Hair follicular keratinocyte (primary cell): ENCODE results near the gene SLBP. TPM values are rescaled to one million over a fixed set of nuclear protein-coding genes. Genes with fewer than 3 reads are reported as not detected.

Experiments
- total RNA-seq: library from RNA; depleted of rRNA; stranded (reverse); fragments of >200 nt; gene quantifications from 2 replicates; pipeline ENCODE4 v1.2.3, GENCODE V29; 2015

Gene SLBP
- 77.2 and 80.0 TPM in 2 replicates for total RNA-seq

GRCh38 chr4:1712216-1713002, at the start of gene SLBP:
Gene SLBP, minus strand, starts transcription at chr4:1712319. Its CDS starts 131 bp downstream, at chr4:1712188.

GRCh38 chr4:1721003-1721665, 9.0 kb upstream of the SLBP start, which contains the start of the genes TACC3 and TMEM129:
Gene TACC3, plus strand, starts transcription at chr4:1721521. Its CDS starts 1,901 bp downstream, at chr4:1723422.
Gene TMEM129, minus strand, starts transcription at chr4:1721323. Its CDS starts 486 bp downstream, at chr4:1720837.

GRCh38 chr4:1683736-1684505, 28.2 kb downstream of the SLBP start, which contains the start of gene FAM53A:
Gene FAM53A, minus strand, starts transcription at chr4:1684313. Its CDS starts 15,572 bp downstream, at chr4:1668741.

Other genes starting within 250 kb of the SLBP start
- gene FAM53A, start 28.0 kb downstream of the SLBP start, total RNA-seq: 2.1 and 7.7 TPM in 2 replicates
- 26.7 and 42.5 TPM in 2 replicates for gene TMEM129, start 9.0 kb upstream of the SLBP start, total RNA-seq
- 18.0 and 59.3 TPM in 2 replicates for gene TACC3, start 9.2 kb upstream of the SLBP start, total RNA-seq
- gene FGFR3, start 81.0 kb upstream of the SLBP start, total RNA-seq: 41.6 and 43.7 TPM in 2 replicates
- 47.0 and 49.6 TPM in 2 replicates for gene LETM1, start 143.8 kb upstream of the SLBP start, total RNA-seq
- 45.5 and 69.2 TPM in 2 replicates for gene NSD2, start 159.1 kb upstream of the SLBP start, total RNA-seq